LNCaP clone FGC (cell line): ENCODE data around the gene CCL7.
"Not testable (repeated sequence)": the region's sequence is repeated elsewhere in the genome, so short reads cannot be mapped to it uniquely, and the experiment has no call there.

Source experiments
- DNase-seq: peaks from one replicate; pipeline ENCODE4 v3.0.0-alpha.2; 2011; ENCODE audit warnings: low read depth
- H3K4me3 ChIP-seq: 2 replicates; pipeline ENCODE4 v1.5.1; 2011; ENCODE audit warnings: mild to moderate bottlenecking, low read depth, low read length, control low read depth
- TF ChIP-seq, protein P1 (sequence below): IDR thresholded peaks from 2 replicates; pipeline ENCODE4 v1.5.1; 2012; ENCODE audit warnings: mild to moderate bottlenecking; ENCODE audit not compliant: control insufficient read depth, insufficient read depth; ENCODE audit errors: extremely low read depth

The CCL7 gene

DNA sequence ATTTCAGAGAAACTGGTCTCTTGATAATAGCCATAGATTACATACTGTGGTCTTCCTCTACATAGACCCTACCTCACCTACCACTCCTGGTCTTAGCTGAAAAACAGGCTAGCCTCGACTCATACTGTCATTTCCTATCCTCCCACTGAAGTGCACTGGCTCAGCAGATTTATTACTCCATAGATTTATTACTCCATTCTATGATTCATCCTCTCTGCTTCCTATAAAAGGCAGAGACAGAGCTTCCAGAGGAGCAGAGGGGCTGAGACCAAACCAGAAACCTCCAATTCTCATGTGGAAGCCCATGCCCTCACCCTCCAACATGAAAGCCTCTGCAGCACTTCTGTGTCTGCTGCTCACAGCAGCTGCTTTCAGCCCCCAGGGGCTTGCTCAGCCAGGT lies at the start of gene CCL7:
Gene CCL7, plus strand, starts transcription at position 253 of the 400 bp plus-strand sequence. Its CDS starts 70 bp downstream, at position 323.
- DNase-seq, result no peak
- TF ChIP-seq, protein P1, sequence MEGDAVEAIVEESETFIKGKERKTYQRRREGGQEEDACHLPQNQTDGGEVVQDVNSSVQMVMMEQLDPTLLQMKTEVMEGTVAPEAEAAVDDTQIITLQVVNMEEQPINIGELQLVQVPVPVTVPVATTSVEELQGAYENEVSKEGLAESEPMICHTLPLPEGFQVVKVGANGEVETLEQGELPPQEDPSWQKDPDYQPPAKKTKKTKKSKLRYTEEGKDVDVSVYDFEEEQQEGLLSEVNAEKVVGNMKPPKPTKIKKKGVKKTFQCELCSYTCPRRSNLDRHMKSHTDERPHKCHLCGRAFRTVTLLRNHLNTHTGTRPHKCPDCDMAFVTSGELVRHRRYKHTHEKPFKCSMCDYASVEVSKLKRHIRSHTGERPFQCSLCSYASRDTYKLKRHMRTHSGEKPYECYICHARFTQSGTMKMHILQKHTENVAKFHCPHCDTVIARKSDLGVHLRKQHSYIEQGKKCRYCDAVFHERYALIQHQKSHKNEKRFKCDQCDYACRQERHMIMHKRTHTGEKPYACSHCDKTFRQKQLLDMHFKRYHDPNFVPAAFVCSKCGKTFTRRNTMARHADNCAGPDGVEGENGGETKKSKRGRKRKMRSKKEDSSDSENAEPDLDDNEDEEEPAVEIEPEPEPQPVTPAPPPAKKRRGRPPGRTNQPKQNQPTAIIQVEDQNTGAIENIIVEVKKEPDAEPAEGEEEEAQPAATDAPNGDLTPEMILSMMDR, result no peak
- H3K4me3 ChIP-seq, result no peak within 1 kb of the TSS

DNA sequence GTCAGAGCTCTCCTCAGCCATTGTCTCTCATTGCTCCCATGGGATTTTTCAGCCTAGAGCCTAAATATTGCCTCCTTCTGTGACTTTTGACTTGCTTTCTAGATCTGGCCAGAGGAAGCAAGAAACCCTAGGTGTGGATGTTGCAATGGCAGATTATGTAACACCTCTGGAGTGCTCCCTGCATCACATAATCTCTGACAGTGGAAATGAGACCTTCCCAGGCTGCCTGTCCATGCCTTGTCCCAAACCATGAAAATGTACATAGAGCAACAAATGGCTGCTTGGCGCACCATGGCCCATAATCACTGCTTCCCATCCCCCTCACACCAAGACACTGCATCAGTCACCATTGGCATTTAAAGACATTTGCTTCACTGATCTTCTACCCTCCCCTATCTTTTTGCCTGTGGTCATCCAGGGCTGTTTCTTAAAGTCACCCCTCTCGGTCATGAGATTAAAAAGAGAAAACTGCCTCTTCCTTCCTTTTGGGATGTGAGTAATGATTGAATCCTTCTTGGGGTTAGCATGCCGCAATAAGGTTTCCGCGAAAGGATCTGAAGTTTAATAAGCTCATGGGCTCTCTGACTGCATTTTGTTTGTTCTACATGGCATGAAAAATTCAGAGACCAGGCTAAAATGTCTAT lies 49.1 kb upstream of the CCL7 start:
- DNase-seq, result no peak
- H3K4me3 ChIP-seq, result no peak overlapping the region
- TF ChIP-seq, protein P1, result no peak

DNA sequence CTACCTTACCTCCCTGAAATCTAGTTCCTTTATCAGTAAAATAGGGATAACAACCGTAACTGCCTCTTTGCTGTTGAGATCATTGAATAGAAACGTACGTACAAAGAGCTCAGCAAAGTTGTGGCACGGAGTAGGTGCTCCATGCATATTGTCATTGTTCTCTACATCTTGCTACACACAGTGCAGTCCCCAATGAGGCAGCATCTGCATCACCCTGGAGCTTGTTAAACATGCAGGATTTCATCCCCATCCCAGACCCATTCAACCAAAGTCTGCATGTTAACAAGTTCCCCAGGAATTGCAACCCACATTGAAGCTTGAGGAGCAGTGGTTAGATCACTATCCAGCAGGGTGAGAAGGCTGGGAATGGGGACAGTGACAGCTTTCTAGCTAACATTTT lies 48.6 kb upstream of the CCL7 start:
- H3K4me3 ChIP-seq, result no peak overlapping the region
- no peak for DNase-seq
- TF ChIP-seq, protein P1, result no peak

DNA sequence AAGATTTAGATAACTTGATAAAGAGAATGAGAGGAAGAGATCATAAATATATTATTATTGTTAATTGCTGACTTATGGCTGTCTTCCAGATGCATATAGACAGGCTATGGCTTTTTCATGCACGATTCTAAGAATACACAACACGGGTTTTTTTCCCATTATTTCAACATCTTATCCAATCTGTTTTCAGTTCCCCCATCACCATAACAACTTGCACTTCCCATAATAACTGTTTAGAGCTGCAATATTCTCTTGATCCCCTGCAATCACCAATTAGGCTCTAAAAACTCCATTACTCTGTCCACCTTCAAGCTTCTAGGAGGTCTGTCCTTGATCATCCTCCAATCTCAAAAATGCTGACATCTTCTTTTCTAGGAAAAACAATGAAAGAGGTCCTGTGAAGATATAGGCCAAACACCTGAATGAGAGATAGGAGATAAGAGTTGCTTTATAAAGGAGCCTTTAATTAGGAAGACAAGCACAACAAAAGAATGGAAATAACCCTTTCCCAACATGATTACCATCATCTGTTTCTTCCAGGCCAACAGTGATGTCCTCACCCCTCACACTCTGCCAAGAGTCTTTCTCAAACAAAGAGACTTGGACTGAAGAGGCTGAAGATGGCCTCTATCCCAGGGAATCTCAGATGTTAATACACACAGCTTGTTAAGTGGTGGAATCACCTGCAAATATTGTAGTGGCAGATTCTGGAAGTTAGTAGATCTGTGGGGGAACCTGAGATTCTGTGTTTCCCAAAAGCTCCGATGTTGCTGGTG lies 47.1 kb upstream of the CCL7 start:
- no peak for DNase-seq
- TF ChIP-seq, protein P1, result no peak
- H3K4me3 ChIP-seq, result no peak overlapping the region

DNA sequence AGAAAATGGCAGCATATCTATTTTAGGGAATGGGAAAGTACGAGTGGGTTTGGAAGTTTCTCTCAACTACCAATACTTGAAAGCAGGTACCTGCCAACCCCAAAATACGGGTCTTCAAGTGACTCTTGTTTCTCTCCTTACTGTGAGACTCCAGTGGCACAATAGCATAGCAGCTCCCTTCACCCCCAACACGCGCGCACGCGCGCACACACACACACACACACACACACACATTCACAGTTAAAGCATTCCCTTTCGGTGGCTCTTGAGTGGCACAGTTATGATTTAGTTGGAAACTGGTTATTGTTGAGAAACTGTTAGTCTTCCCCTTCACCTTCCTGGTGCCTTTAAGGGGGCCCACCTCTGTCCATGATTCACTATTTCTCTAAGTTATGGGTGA lies 45.0 kb upstream of the CCL7 start:
- TF ChIP-seq, protein P1, result no peak
- no peak overlapping the region for H3K4me3 ChIP-seq
- DNase-seq, result no peak

DNA sequence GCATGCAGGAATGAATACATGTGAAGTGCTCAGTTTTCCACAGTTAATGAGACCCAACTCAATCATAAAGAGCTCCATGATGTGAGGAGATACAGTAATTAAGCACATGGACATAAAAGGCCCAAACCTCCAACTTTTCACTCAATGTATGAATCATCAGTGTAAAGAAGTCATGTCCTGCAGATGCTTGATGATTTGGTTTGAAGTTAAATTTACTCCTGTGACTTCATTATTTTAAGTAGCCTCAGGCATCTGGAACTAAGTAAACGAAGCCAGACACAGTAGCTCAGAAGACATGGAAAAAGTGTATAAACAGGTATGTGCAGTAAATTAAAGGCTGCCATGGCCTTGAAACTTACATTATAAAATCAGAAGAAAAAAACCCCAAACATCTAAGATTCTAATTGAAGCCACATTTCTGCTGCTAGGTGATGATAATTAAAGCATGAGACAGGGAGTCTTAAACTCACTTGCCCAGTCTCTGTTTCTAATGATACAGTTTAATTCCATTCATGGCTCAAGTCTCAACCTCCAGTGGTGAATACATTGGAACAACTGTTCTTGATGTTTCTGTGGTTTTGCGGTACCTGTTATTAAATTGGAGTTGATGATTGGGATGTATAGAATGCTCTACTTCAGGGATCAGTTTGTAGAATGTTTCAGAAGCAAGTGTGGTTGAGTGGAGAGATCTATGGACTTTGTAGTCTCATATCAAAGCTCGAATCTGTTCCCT lies 43.8 kb upstream of the CCL7 start:
- no peak for DNase-seq
- TF ChIP-seq, protein P1, result no peak
- no peak overlapping the region for H3K4me3 ChIP-seq

DNA sequence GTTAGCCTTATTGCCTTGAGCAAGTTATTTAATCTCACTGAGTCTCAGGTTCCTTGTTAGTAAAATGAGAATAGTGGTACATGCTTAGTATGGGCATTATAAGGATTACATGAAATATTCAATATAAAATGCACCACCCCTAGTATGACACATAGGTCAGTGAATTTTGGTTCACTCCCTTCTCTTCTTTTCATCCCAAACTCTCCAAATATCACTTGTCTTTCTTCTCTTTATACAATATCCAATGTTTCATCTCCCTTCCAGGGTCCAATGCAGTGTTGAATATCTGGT lies 43.3 kb upstream of the CCL7 start:
- TF ChIP-seq, protein P1, result no peak
- no peak for DNase-seq
- H3K4me3 ChIP-seq, result no peak overlapping the region

DNA sequence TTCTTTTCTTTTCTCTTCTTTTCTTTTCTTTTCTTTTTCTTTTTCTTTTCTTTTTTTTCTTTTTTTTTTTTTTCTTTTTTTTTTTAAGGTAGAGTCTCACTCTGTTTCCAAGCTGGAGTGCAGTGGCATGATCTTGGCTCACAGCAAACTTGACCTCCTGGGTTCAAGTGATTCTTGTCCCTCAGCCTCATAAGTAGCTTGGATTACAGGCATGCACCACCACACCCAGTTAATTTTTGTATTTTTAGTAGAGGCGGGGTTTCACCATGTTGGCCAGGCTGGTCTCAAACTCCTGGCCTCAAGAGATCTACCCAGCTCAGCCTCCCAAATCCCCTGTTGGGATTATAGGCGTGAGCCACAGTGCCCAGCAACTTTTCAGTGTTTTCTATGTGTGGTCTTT lies 42.7 kb upstream of the CCL7 start:
- not testable (repeated sequence) for DNase-seq

More for the DNA sequence above, 42.7 kb upstream of the CCL7 start:
- H3K4me3 ChIP-seq, result not testable (repeated sequence)
